Left hindlimb (tissue), 1 donor: Measurements from ENCODE around the gene ZBTB20.

ENCODE experiments used
- DNase-seq: peaks from one replicate; pipeline ENCODE4 v3.0.0-alpha.2; 2018

The ZBTB20 gene

GRCh38 chr3:114746502-114746901 is 400.6 kb downstream of the ZBTB20 start:
- no peak for DNase-seq

GRCh38 chr3:114745322-114746240 is 401.5 kb downstream of the ZBTB20 start:
- no peak for DNase-seq

- DNase-seq = no peak
Observed at GRCh38 chr3:114743746-114744485, 403.2 kb downstream of the ZBTB20 start.

GRCh38 chr3:114741066-114741465 is 406.0 kb downstream of the ZBTB20 start:
- DNase-seq = no peak

GRCh38 chr3:114739627-114740026 is 407.5 kb downstream of the ZBTB20 start:
- no peak for DNase-seq

GRCh38 chr3:114732353-114732752 is 414.7 kb downstream of the ZBTB20 start:
- no peak for DNase-seq

GRCh38 chr3:114730397-114730796 is 416.7 kb downstream of the ZBTB20 start:
- no peak for DNase-seq

- no peak for DNase-seq
Observed at GRCh38 chr3:114727373-114727772, 419.7 kb downstream of the ZBTB20 start.

GRCh38 chr3:114725966-114726365 is 421.1 kb downstream of the ZBTB20 start:
- no peak for DNase-seq

GRCh38 chr3:114722530-114722929 is 424.6 kb downstream of the ZBTB20 start:
- DNase-seq = no peak

GRCh38 chr3:114721864-114722263 is 425.2 kb downstream of the ZBTB20 start:
- no peak for DNase-seq

- DNase-seq = no peak
Observed at GRCh38 chr3:114721209-114721608, 425.9 kb downstream of the ZBTB20 start.

GRCh38 chr3:114718898-114719210 is 428.2 kb downstream of the ZBTB20 start:
- no peak for DNase-seq

GRCh38 chr3:114718071-114718897 is 428.8 kb downstream of the ZBTB20 start:
- no peak for DNase-seq

- no peak for DNase-seq
Observed at GRCh38 chr3:114716916-114717315, 430.2 kb downstream of the ZBTB20 start.

GRCh38 chr3:114716126-114716525 is 431.0 kb downstream of the ZBTB20 start:
- DNase-seq = no peak

- no peak for DNase-seq
Observed at GRCh38 chr3:114714957-114715460, 432.1 kb downstream of the ZBTB20 start.

GRCh38 chr3:114714237-114714636 is 432.9 kb downstream of the ZBTB20 start:
- DNase-seq = no peak

- no peak for DNase-seq
Observed at GRCh38 chr3:114712728-114713492, 434.2 kb downstream of the ZBTB20 start.

GRCh38 chr3:114711321-114711886 is 435.7 kb downstream of the ZBTB20 start:
- DNase-seq = no peak

GRCh38 chr3:114709102-114709501 is 438.0 kb downstream of the ZBTB20 start:
- DNase-seq = no peak
